SH-SY5Y (cell line): ENCODE measurements around the gene AQP10.

Experiments
- GATA2 ChIP-seq: IDR thresholded peaks from 2 replicates; pipeline ENCODE4 v1.6.1; 2011; ENCODE audit warnings: mild to moderate bottlenecking, low read depth, low read length
- GATA3 ChIP-seq: IDR thresholded peaks from 2 replicates; pipeline ENCODE4 v1.6.1; 2011; ENCODE audit warnings: low read depth, mild to moderate bottlenecking, low read length, moderate library complexity

GRCh38 chr1:154353966-154354365 lies 33.1 kb downstream of the AQP10 start:
- TF ChIP-seq GATA2 (no peak), GATA3 (no peak)
